NCI-H1105 (cell line): ENCODE results near the gene FGF7.
"Not testable (repeated sequence)": the region's sequence is repeated elsewhere in the genome, so short reads cannot be mapped to it uniquely, and the experiment has no call there.

Source experiments
- DNase-seq: peaks from one replicate; lab custom pipeline; 2025; lab: John Stamatoyannopoulos, UW

The FGF7 gene, protein sequence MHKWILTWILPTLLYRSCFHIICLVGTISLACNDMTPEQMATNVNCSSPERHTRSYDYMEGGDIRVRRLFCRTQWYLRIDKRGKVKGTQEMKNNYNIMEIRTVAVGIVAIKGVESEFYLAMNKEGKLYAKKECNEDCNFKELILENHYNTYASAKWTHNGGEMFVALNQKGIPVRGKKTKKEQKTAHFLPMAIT

DNA sequence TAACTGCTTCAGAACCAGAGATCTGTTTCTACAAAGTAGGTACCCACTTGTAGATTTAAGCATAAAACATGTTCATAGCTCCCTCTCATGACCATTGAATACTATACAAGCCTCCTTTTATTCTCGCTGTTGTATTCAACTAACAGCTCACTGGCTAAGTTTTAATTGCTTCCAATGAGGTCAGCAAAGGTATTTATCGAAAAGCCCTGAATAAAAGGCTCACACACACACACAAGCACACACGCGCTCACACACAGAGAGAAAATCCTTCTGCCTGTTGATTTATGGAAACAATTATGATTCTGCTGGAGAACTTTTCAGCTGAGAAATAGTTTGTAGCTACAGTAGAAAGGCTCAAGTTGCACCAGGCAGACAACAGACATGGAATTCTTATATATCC is at the start of gene FGF7:
Gene FGF7, plus strand, starts transcription at position 222 of the 400 bp plus-strand sequence. CDS start 1,056 bp downstream, outside the sequence.
- no peak for DNase-seq

DNA sequence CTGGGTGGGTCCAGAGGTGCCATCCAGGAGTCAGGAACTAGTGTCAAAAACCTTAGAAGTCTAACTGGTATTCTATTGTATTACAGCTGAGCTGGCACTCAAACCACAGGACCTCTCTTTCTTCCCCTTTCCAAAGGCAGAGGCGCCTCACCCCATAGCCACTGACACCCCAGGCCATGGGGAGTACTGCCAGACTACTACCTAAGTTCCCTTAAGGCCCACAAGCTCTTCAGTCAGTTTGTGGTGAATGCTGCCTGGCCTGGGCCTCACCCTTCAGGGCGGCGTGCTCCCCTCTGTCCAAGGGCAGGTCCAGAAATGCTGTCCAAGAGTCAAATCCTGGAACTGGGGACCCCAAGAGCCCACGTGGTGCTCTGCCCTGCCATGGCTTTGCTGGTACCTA is 43.0 kb upstream of the FGF7 start:
- no peak for DNase-seq

- DNase-seq: no peak
These were observed 42.1 kb upstream of the FGF7 start for GRCh38 chr15:49380912-49381311.

GRCh38 chr15:49382394-49382793 is 40.6 kb upstream of the FGF7 start:
- DNase-seq: no peak

- no peak for DNase-seq
These were observed 39.8 kb upstream of the FGF7 start for GRCh38 chr15:49383266-49383665.

DNA sequence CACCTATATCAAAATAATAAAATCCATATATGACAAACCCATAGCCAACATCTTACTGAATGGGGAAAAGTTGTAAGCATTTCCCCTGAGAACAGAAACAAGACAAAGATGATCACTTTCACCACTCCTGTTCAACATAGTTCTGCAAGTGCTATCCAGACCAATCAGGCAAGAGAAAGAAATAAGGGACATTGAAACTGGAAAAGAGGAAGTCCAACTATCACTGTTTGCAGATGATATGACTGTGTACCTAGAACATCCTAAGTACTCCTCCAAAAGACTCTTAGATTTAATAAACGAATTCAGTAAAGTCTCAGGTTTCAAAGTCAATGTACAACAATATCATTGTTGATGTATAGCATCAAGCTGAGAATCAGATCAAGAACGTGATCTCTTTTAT is 35.6 kb upstream of the FGF7 start:
- no peak for DNase-seq

- not testable (repeated sequence) for DNase-seq
These were observed 20.3 kb upstream of the FGF7 start for GRCh38 chr15:49402515-49403296.

- no peak for DNase-seq
These were observed 16.5 kb upstream of the FGF7 start for GRCh38 chr15:49406352-49407118.

DNA sequence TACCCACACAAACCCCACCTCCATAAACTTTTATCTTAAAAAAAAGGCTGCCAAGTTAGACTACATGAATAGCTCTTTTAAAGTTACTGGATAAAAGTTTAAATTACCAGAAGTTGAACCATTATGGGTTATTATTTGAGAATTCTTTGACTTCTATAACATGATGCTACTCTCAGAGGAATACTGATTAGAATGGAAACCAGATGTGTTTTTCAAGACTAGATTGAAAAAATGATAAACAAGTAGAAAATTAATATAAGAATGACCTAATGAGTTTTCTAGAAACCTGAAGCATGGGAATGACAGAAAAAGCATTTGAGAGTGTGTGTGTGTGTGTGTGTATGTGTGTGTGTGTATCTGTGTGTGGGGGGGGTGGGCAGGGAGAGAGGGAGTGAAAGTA is 12.4 kb upstream of the FGF7 start:
- no peak for DNase-seq

GRCh38 chr15:49412797-49413196 is 10.2 kb upstream of the FGF7 start:
- DNase-seq: no peak

DNA sequence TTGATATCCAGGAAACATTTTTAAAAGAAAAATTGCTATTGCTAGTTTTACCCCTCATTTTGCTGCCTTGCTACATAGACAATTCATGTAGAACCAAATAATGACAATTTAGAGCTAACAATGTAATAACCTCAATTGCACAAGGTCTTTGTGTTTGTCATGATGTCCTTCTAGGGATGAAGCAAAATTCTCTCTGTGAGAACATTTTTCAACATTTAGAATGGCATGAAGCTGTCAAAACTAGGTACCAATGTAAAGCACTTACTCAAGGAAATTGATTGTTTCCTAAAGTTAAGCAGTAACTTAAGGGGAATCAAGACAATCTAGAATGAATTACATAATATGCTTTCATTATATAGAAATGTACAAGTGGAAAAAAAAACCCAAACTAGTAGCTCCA is 7.9 kb upstream of the FGF7 start:
- DNase-seq: no peak

- DNase-seq: no peak
These were observed 7.4 kb upstream of the FGF7 start for GRCh38 chr15:49415638-49416037.

DNA sequence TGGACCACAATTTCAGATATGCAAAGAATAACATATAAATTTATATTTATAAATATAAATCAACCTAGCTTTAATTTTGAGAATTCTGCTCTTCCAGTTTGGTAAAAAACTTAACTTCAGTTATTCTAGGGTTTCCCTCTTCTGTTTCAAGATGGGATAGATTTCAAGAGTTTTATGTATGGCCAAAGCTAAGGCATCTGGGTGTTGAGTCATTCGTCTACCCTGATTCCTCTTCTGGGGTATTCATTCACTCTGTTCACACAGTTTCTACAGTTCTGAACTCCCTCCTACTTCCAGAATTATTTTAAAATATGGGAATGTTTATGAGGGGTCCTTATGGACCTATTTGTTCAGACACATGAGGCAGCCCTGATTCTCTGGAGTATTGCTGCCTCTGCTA is 4.2 kb upstream of the FGF7 start:
- DNase-seq: no peak

DNA sequence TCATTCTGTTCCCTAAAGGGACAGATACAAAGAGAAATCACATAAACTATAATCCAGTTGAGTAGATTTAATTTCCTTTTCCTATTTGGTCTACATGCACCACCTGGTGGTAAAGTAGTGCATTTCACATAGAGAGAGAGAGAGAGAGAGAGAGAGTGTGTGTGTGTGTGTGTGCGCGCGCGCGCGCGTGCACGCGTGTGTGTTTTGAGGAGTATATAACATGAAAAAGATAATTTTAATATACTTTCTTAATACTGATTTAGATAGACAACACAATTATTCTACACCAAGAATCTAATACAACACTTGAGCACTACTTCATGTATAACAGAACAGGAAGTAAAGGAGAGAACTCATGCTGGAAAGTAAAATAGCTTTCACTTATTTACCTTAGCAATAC is 1.1 kb upstream of the FGF7 start:
- DNase-seq: peak; percentile 13

DNA sequence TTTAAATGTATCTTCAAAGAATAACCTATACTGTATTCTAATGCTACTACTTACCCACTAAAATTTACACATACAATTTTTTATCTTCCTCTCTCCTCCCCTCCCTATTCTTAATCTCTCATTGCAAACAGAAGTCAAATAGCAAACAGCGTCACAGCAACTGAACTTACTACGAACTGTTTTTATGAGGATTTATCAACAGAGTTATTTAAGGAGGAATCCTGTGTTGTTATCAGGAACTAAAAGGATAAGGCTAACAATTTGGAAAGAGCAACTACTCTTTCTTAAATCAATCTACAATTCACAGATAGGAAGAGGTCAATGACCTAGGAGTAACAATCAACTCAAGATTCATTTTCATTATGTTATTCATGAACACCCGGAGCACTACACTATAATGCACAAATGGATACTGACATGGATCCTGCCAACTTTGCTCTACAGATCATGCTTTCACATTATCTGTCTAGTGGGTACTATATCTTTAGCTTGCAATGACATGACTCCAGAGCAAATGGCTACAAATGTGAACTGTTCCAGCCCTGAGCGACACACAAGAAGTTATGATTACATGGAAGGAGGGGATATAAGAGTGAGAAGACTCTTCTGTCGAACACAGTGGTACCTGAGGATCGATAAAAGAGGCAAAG is 984 bp downstream of the FGF7 start:
- no peak for DNase-seq

DNA sequence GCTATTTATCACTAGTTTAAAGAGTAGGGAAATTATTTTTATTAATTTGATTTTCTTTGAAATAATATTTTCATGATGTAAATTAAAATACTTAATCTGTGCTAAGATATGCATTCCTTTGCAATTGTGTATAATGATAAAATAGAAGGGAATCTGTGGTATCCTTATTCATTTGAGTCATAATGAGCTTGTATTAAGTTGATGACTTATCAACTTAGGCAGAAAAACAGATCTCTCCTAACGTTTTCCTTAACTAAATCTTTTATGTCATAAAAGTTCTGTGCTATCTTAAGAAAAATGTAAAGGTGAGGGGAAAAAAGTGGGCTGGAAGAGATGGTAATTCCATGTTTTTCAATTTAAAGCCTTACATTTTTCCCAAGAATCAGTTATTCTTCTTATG is 1.9 kb downstream of the FGF7 start:
- DNase-seq: no peak

DNA sequence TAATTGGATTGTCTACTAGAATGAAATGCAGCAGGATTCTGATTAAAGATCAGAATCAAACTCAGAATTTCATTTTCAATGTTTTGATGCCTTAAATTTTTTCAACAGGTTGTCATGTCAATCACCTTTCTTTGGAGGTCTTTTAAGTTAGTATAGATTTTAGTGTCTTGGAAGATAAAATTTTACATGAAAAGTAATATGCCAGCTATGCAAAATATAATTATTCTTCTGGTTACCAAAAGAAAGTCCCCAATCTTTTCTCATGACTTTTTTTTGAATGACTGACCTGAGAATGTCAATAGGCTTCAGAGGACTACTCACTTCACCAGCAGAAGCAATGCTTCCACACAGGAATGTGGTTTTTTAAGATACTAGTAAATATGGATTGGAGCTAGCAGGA is 4.3 kb downstream of the FGF7 start:
- DNase-seq: no peak

DNA sequence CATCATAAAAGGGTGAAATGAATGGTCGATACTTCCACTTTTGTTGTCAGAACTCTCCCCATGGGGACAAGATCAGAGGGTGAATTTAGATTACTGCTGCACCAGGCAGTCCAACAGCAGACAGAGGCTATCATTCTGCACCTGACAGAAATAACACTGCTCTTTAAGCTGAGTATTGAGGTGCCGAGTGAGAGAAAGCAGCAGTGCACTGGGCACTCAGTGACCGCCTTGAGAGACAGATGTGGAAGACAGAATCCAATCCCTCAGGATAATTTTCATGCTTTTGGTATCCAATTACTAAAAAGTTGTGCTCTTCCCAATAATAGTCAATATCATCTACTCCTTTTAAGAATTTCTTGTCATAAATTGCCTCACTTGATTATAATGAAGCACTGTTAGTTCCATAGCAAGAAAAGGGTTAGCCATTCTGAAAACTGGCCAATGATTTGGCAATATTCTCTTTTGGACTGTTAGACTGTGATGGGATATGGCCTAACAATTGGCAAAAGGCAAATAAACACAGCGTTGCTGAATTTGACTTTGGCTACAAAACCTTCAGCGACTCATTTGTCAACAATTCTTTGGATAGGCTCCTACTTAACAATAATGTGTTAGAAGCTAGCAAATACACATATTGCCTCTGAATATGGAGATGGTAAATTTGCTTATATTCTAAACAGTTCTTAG is 5.5 kb downstream of the FGF7 start:
- DNase-seq: no peak

GRCh38 chr15:49430046-49430445 is 7.0 kb downstream of the FGF7 start:
- no peak for DNase-seq

DNA sequence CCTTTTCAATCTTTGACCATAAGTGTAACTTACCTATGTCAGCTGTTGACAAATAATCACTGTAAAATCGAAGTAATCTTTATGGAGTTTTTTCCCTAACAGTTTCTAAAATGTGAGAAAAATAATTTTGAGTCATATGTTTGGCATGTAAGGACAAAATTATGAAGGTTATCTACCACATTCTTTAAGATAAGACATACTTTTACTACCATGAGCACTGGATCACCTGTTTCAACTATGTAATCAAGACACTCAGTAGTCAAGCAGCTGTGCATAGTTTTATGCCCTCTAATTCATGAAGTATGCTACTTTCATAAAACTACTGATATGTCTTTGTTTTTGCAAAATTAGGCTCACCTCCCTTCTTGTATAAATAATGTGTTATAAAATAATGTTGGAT is 12.1 kb downstream of the FGF7 start:
- no peak for DNase-seq

DNA sequence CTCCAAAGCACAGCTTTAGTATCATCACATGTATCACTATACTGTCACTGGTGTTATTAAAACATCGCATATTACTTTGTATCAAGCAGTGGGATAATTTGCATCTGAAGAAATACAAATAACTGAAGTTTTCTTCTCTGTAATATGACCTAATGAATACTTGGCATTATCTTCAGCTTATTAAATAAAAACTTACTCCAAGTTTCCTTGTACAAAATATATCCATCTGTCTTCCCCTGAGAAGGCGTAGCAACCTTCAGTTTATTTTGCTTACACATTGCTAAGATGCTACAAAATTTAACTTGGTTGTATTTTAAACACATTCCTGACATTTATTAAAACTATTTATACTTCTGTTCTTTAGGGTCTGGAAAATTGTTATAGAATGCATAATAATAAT is 13.7 kb downstream of the FGF7 start:
- no peak for DNase-seq
